GM18508 (cell line): Measurements from ENCODE around the gene PRRT1B.
"Not testable (repeated sequence)": the region's sequence is repeated elsewhere in the genome, so short reads cannot be mapped to it uniquely, and the experiment has no call there.

Source experiments
- ATAC-seq: cut with Tn5 transposase; IDR thresholded peaks from one replicate; pipeline ENCODE4 v1.9.1; 2021; ENCODE audit warnings: moderate number of reproducible peaks; ENCODE audit not compliant: insufficient read depth, unreplicated experiment

PRRT1B gene

GRCh38 chr9:131546336-131547084 lies 1.2 kb downstream of the PRRT1B start:
- ATAC-seq: no peak

- not testable (repeated sequence) for ATAC-seq
These were observed 3.9 kb downstream of the PRRT1B start for GRCh38 chr9:131549186-131549585.

- ATAC-seq: not testable (repeated sequence)
These were observed 5.1 kb downstream of the PRRT1B start for GRCh38 chr9:131550465-131550864.

GRCh38 chr9:131552030-131552429 lies 6.7 kb downstream of the PRRT1B start:
- ATAC-seq: no peak

GRCh38 chr9:131554087-131554842 lies 8.9 kb downstream of the PRRT1B start:
- ATAC-seq: no peak

- no peak for ATAC-seq
These were observed 9.6 kb downstream of the PRRT1B start for GRCh38 chr9:131554843-131555351.

- no peak for ATAC-seq
These were observed 10.7 kb downstream of the PRRT1B start for GRCh38 chr9:131555841-131556673.

- ATAC-seq: no peak
These were observed 12.7 kb downstream of the PRRT1B start for GRCh38 chr9:131557855-131558548.

- ATAC-seq: no peak
These were observed 14.2 kb downstream of the PRRT1B start for GRCh38 chr9:131559421-131560000.

- ATAC-seq: no peak
These were observed 17.0 kb downstream of the PRRT1B start for GRCh38 chr9:131562032-131562959.

GRCh38 chr9:131565369-131565768 lies 20.0 kb downstream of the PRRT1B start:
- ATAC-seq: no peak

GRCh38 chr9:131566158-131566557 lies 20.8 kb downstream of the PRRT1B start:
- ATAC-seq: no peak

- ATAC-seq: no peak
These were observed 22.6 kb downstream of the PRRT1B start for GRCh38 chr9:131567910-131568309.

GRCh38 chr9:131574730-131575640 lies 29.7 kb downstream of the PRRT1B start:
- no peak for ATAC-seq

GRCh38 chr9:131575946-131576853 lies 30.9 kb downstream of the PRRT1B start:
- ATAC-seq: no peak
